Hepatocyte (in vitro differentiated cells): ENCODE results near the gene CIAPIN1. TPM values are rescaled to one million over a fixed set of nuclear protein-coding genes. Genes with fewer than 3 reads are reported as not detected.

Experiments used
- DNase-seq: peaks from one replicate; pipeline ENCODE4 v3.0.0-alpha.2; 2016; ENCODE audit warnings: low spot score
- H2AFZ ChIP-seq: fragments of 200-600 bp; sonication (generic); 2 replicates; pipeline ENCODE4 v1.6.0; 2016; ENCODE audit warnings: antibody characterized with exemption, mild to moderate bottlenecking
- H3K27ac ChIP-seq: fragments of 200-600 bp; sonication (generic); 2 replicates; pipeline ENCODE4 v1.5.1; 2016; ENCODE audit warnings: mild to moderate bottlenecking
- H3K27me3 ChIP-seq: fragments of 200-600 bp; sonication (generic); 2 replicates; pipeline ENCODE4 v1.6.1; 2016
- H3K36me3 ChIP-seq: fragments of 200-600 bp; sonication (generic); replicated peaks from 2 replicates; pipeline ENCODE4 v1.5.1; 2016; ENCODE audit warnings: low read depth; ENCODE audit not compliant: insufficient read depth
- H3K4me1 ChIP-seq: fragments of 200-600 bp; sonication (generic); 2 replicates; pipeline ENCODE4 v1.5.1; 2016; ENCODE audit warnings: mild to moderate bottlenecking, moderate library complexity; ENCODE audit not compliant: insufficient read depth
- H3K4me2 ChIP-seq: fragments of 200-600 bp; sonication (generic); 2 replicates; pipeline ENCODE4 v1.6.0; 2016
- H3K4me3 ChIP-seq: fragments of 200-600 bp; sonication (generic); 2 replicates; pipeline ENCODE4 v1.5.1; 2016; ENCODE audit warnings: mild to moderate bottlenecking
- H3K79me2 ChIP-seq: fragments of 200-600 bp; sonication (generic); 2 replicates; pipeline ENCODE4 v1.6.0; 2017; ENCODE audit warnings: mild to moderate bottlenecking
- H3K9me2 ChIP-seq: fragments of 200-600 bp; sonication (generic); replicated peaks from 2 replicates; pipeline ENCODE4 v1.6.0; 2017; ENCODE audit warnings: mild to moderate bottlenecking; ENCODE audit not compliant: insufficient read depth
- H3K9me3 ChIP-seq: fragments of 200-600 bp; sonication (generic); 2 replicates; pipeline ENCODE4 v1.5.1; 2016; ENCODE audit warnings: low read depth, mild to moderate bottlenecking
- H4K20me1 ChIP-seq: fragments of 200-600 bp; sonication (generic); 2 replicates; pipeline ENCODE4 v1.6.0; 2016; ENCODE audit warnings: mild to moderate bottlenecking; ENCODE audit not compliant: insufficient read depth, poor library complexity, severe bottlenecking
- EZH2 ChIP-seq: fragments of 200-600 bp; sonication (generic); IDR thresholded peaks from 2 replicates; pipeline ENCODE4 v1.6.1; 2016; ENCODE audit warnings: antibody characterized with exemption, mild to moderate bottlenecking, borderline replicate concordance
- EZH2phosphoT487 ChIP-seq: fragments of 200-600 bp; sonication (generic); IDR thresholded peaks from one replicate; pipeline ENCODE4 v1.6.1; 2018; ENCODE audit warnings: antibody characterized with exemption, mild to moderate bottlenecking, low read depth, moderate library complexity; ENCODE audit not compliant: unreplicated experiment, severe bottlenecking
- WGBS: methylation state at CpG from one replicate; pipeline ENCODE4 v1.1.6; 2016; ENCODE audit warnings: low lambda C conversion rate; ENCODE audit errors: missing lambda C conversion rate; 5-methylcytosine and 5-hydroxymethylcytosine counted together
- polyA plus RNA-seq: library from polyadenylated mRNA; unstranded; fragments of >200 nt; fragmentation: Nextera tagmentation; extraction: Ambion mirVana; gene quantifications from 2 replicates; pipeline ENCODE4 v1.2.1, GENCODE V29; 2016
- total RNA-seq: library from RNA; depleted of rRNA; stranded (reverse); fragments of >200 nt; gene quantifications from 2 replicates; pipeline ENCODE4 v1.2.3, GENCODE V29; 2014
- TF ChIP-seq, protein P1 (sequence below): fragments of 200-600 bp; sonication (generic); IDR thresholded peaks from 2 replicates; pipeline ENCODE4 v1.5.1; 2016; ENCODE audit warnings: antibody characterized with exemption, mild to moderate bottlenecking; ENCODE audit not compliant: poor library complexity

CIAPIN1 gene
- total and polyA plus RNA-seq, 2 experiments from 2014 or later: 54.2 to 56.1 TPM

DNA sequence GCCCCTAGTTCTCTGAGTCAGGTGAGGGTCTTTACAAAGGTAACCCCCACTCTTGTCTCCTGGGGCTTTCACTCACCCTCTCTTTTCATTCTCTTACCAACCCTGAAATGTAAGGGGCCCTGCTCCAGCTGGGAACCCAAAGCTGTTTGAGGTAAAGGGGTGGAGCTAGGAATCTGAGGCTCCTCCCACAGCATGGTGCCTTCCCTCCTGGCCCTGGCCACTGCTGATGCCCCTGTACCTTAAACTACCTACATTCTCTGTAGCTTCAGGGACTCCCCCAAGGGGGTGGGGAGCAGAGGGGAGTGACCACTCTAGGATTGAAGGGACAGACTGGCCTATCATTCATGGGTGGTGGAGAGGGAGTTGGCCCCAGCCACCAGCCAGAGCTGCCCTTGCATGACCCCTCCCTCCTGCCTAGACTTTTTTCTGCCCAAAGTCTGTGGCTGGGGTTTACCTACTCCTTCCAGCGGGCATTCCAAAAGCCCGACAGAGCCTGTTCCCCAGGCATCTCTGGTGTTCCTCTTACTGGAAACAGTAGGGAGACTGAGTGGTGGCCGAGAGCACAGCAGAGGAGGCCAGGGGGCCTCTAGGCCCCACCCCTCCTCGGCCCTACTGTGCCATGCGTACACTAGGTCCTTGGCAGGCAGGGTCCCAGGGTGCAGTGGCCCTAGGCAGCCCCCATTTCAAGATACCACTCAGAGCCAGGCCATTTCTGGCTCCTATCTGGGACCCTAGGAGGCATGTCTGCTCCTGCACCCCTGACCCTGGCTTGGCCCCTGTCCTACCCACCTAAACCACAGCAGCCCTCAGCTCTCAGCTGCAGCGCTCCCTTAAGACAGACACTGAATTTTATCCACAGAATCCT is 29.6 kb upstream of the CIAPIN1 start:
- no peak for DNase-seq
- H3K27ac ChIP-seq: peak overlapping the region; percentile 22
- WGBS: 80% methylated on average over 6 of the region's 6 CpGs
- H3K36me3 ChIP-seq: no peaks in the 10 kb centered on the region
- TF ChIP-seq, protein P1, sequence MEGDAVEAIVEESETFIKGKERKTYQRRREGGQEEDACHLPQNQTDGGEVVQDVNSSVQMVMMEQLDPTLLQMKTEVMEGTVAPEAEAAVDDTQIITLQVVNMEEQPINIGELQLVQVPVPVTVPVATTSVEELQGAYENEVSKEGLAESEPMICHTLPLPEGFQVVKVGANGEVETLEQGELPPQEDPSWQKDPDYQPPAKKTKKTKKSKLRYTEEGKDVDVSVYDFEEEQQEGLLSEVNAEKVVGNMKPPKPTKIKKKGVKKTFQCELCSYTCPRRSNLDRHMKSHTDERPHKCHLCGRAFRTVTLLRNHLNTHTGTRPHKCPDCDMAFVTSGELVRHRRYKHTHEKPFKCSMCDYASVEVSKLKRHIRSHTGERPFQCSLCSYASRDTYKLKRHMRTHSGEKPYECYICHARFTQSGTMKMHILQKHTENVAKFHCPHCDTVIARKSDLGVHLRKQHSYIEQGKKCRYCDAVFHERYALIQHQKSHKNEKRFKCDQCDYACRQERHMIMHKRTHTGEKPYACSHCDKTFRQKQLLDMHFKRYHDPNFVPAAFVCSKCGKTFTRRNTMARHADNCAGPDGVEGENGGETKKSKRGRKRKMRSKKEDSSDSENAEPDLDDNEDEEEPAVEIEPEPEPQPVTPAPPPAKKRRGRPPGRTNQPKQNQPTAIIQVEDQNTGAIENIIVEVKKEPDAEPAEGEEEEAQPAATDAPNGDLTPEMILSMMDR: no peak
- TF ChIP-seq EZH2phosphoT487 (no peak), EZH2 (no peak)
- no peaks in the 10 kb centered on the region for H3K9me3 ChIP-seq
- H3K4me2 ChIP-seq: peak overlapping the region; percentile 84
- H3K9me2 ChIP-seq: no peaks in the 10 kb centered on the region
- peaks cover 26% of the 10 kb centered on the region for H4K20me1 ChIP-seq
- H3K79me2 ChIP-seq: peaks cover 50% of the 10 kb centered on the region
- no peaks in the 10 kb centered on the region for H3K27me3 ChIP-seq
- H2AFZ ChIP-seq: no peak overlapping the region
- peaks cover 62% of the 10 kb centered on the region for H3K4me1 ChIP-seq
- H3K4me3 ChIP-seq: no peak overlapping the region

DNA sequence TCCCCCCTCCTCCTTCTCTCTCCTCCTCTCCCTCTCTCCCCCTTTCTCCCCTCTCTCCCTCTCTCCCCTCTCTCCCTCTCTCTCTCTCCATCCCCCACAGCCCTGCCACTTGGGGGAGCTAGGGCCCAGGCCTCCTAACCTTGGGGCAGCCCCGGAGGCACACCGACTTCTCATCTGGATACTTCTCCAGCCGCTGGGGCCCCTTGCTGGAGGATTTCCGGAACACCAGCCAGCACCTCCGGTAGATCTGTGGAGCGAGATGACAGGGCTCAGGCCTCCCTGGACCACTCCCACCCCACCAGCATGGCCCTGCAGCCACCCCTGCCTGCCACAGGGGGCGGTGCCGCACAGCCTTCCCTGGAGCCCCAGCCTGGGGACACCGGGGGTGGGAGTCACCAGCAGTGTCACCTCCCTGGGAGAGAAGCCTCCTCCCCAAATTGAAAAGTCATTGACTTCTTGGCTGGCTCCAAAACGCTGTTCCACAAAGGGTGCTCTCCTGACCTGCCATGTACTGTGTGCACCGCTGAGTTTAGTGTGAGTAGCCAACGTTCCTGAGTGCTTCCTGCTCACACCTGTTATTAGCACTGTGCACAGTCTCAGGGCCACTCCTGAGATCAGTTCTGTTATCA is 28.6 kb upstream of the CIAPIN1 start:
- DNase-seq: peak; percentile 78

DNA sequence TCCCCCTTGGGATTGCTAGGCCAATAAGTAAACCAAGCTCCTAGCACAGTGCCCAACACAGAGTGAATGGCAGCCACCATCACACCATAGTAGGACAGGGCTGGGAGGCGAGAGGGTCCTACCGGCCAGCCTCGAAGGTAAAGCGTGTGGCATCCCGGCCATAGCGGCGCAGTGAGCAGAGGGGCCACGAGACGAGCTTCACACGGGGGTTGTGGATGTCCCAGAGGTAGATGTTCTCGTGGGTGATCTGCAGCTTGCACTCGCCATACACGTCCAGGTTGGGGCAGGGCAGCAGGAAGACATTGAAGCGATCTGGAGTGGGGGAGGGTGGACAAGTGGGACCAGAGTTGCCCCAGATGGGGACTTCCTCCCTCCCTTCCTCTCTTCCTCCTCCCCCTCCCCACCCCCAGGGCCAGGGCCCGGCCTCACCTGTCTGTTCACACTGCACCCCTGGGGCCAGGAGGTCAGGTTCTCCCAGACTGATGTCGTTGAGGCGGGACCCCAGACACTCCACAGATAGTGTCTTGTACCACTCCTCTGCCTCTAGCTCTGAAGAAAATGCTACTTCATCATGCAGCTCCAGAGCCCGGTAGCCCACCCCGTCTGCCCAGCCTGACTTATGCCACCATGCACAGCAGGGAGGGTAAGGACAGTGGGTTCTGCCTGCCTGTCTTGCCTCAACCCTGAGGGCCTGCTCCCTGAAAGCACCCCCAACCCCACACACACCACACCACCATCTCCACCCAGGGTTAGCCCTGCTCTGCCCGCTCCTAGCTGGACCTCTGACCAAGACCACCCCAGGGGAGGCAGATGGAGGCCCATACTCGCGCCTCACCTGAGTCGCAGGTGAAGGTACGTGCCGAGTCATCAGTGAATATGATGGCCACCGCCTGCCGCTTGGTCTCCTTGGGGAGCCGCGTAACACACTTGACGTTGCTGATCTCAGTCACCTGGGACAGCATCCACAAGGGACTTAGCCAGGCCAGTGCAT is 27.8 kb upstream of the CIAPIN1 start:
- DNase-seq: no peak
- Histone ChIP-seq H3K4me1 (peaks cover 64% of the 10 kb centered on the region), H3K9me2 (no peaks in the 10 kb centered on the region), H3K4me2 (no peak overlapping the region), H3K79me2 (peaks cover 38% of the 10 kb centered on the region), H3K9me3 (no peaks in the 10 kb centered on the region), H4K20me1 (peaks cover 26% of the 10 kb centered on the region), H3K36me3 (no peaks in the 10 kb centered on the region), H3K27ac (peak overlapping the region; percentile 27), H3K4me3 (no peak overlapping the region), H3K27me3 (no peaks in the 10 kb centered on the region), H2AFZ (no peak overlapping the region)
- 91% methylated on average over 29 of the region's 30 CpGs for WGBS
- no peak for TF ChIP-seq EZH2phosphoT487
- TF ChIP-seq, protein P1: no peak
- TF ChIP-seq EZH2: no peak

More for the DNA sequence above, 28.6 kb upstream of the CIAPIN1 start:
- no peak overlapping the region for H2AFZ ChIP-seq
- peaks cover 26% of the 10 kb centered on the region for H4K20me1 ChIP-seq
- TF ChIP-seq EZH2: no peak
- TF ChIP-seq, protein P1: peak; percentile 60
- peaks cover 62% of the 10 kb centered on the region for H3K4me1 ChIP-seq
- 26% methylated on average over 12 of the region's 12 CpGs for WGBS
- no peaks in the 10 kb centered on the region for H3K9me3 ChIP-seq
- H3K4me3 ChIP-seq: no peak overlapping the region
- peaks cover 40% of the 10 kb centered on the region for H3K79me2 ChIP-seq
- H3K4me2 ChIP-seq: peak overlapping the region; percentile 84
- no peaks in the 10 kb centered on the region for H3K36me3 ChIP-seq
- no peaks in the 10 kb centered on the region for H3K9me2 ChIP-seq
- peak overlapping the region; percentile 22 for H3K27ac ChIP-seq
- no peaks in the 10 kb centered on the region for H3K27me3 ChIP-seq
